T follicular helper cell (primary cell): ENCODE measurements around the gene SARNP.

Source experiments
- DNase-seq: peaks from one replicate; pipeline ENCODE4 v3.0.0-alpha.2; 2020; ENCODE audit warnings: low read depth

The SARNP gene

DNA sequence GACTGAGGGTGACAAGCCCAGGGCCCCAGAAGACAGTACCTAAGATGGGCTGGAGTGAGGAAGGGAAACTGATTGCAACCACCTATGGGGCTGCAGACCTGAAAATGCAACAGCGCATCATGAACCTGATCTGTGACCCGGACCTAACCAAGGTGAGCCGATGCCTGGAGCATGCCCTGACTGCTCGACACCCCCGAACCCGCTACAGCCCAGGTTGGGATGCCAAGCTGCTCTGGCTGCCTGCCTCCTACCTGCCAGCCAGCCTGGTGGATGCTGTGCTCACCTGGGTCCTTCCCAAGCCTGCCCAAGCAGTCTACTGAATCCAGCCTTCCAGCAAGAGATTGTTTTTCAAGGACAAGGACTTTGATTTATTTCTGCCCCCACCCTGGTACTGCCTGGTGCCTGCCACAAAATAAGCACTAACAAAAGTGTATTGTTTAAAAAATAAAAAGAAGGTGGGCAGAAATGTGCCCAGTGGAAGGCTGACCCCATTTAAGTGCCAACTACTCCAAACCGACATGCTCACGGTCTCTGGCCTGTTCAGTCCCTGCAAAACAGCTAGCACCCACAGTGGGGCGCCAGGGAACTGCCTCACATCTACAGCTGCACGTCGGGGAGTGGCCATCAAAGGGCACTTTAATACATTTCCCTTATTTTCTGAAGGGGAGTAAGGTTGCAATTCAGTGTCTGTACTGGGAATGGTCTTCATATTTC lies 93.1 kb downstream of the SARNP start:
- peak; percentile 45 for DNase-seq

DNA sequence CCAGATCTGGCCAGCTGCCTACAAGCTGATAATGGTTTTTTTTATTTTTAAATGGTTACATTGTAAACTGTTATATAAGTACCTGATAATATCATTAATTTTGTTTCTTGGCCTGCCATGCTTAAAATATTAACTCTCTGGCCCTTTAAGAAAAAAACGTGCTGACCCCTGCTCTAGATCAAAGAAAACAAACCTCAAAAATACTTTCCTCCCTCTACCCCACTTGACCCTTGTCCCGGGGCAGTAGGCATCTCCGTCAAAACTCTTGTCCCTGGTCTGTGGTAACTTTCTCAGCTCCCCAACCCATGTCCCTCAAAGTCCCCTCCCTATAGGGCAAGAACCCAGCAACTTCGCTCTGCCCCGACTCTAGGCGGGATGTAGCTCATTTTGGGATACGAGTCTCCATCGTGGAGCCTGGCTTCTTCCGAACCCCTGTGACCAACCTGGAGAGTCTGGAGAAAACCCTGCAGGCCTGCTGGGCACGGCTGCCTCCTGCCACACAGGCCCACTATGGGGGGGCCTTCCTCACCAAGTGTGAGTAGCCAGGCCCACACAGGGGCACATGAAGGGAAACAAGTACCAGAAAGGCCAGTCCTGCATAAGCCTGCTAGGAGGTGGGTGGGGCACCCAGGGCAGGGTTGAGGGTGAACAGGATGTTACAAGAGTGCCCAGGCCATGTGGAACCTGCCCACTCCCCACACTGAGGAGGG lies 93.9 kb downstream of the SARNP start:
- DNase-seq = no peak

DNA sequence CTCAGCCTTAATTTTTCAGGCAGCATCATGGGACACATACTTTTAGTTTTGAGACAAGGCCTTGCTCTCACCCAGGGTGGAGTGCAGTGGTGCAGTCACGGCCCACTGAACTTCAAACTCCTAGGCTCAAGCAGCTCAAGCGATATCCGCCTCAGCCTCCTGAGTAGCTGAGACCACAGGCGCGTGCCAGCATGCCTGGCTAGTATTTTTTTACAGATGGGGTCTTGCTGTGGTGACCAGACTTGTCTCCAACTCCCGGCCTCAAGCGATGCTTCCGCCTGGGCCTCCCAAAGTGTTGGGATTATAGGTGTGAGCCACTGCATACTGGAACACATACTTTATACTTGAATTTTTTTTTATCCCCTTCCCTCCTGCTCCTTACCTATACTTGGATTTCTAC lies 94.6 kb downstream of the SARNP start:
- DNase-seq = no peak

DNA sequence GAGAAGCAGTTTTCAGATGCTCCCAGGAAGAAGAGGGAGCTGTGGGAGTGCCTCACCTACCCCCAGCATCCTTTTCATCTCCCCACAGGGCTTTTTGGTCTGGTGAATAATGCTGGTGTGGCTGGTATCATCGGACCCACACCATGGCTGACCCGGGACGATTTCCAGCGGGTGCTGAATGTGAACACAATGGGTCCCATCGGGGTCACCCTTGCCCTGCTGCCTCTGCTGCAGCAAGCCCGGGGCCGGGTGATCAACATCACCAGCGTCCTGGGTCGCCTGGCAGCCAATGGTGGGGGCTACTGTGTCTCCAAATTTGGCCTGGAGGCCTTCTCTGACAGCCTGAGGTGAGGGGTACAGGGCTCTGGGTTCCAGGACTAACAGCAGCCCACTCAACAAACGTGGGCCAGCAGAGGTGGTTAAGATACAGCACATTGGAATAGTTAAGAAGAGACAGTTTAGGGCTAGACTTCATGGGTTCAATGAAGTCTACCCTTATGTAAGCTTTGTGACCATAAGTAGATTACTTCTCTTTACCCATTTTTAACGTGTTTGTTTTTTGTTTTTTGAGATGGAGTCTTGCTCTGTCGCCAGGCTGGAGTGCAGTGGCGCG lies 95.8 kb downstream of the SARNP start:
- no peak for DNase-seq

DNA sequence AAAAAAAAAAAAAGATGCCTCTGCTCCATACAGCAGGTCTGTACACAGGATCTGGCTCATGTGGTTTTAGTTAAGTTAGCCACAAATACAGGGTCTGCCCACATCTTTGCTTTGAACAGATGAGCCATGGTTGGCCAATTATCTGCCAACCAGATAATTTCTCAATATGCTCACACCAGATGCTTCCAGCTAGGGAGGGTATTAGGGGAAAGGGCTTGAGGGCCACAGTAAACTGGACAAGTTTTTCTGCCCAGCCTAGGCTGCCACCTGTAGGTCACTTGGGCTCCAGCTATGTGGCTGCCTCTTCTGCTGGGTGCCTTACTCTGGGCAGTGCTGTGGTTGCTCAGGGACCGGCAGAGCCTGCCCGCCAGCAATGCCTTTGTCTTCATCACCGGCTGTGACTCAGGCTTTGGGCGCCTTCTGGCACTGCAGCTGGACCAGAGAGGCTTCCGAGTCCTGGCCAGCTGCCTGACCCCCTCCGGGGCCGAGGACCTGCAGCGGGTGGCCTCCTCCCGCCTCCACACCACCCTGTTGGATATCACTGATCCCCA lies 96.6 kb downstream of the SARNP start:
- DNase-seq = no peak

DNA sequence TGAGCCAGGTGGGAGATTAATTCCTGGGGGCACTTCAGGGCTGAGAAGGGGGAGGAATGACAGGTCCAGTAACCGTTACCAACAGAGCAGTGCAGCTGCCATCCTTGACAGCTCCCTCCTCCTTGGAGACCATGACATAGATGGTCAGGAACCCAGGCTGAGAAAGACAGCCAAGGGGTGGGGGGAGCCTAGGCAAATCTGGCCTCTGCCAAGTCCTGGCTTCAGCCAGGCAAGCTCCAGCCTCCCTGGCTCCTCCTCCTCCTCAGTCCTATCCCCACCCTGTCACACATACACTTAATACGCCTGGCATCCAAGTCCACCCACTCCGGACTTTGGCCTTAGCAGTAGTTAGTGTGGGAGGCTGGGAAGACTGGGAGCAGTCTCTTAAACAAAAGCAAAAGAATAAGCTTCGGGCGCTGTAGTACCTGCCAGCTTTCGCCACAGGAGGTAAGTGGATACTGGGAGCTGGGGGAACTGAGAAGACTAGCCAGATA lies 97.4 kb downstream of the SARNP start, which contains the start of gene RDH5:
Gene RDH5, plus strand, starts transcription at position 323 of the 494 bp plus-strand sequence. CDS start 792 bp downstream, outside the sequence.
- DNase-seq = no peak

DNA sequence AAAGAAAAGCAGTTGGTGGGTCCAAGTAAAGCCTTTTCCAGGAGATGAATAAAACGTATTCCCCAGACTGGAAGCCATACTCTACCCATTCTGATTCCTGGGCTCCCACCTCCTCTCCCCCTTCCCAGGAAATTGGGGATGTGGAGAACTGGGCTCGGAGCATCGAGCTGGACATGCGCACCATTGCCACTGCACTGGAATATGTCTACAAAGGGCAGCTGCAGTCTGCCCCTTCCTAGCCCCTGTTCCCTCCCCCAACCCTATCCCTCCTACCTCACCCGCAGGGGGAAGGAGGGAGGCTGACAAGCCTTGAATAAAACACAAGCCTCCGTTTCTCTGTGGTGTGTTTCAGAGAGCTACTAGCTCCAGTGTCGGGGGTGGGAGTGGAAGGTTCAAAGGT lies 98.2 kb downstream of the SARNP start:
- no peak for DNase-seq

DNA sequence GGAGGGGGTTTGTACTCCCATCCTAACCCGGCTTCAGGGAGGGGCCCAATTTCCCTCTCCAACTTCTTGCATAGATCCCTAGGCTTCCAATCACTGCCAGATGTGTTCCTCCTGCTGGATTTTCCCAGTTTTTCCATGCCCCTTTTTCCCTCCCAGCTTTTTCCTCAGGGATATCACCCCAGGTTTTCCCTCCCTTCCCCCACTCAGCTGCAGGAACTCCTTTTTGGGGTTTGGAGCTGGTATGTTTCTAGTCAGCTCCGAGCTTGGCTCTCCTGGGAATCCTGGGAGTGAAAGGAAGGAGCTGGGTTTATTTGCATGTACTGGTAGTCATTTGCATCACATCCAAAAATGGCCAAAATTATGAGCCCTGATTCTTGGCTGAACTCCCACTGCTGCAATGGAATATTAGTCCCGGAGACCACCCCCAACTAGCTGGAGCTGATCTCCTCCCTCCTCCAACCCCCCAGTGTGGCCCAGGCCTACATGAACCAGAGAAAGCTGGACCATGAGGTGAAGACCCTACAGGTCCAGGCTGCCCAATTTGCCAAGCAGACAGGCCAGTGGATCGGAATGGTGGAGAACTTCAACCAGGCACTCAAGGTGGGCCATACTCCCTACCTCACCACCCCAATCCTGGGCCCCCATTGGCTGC lies 98.8 kb downstream of the SARNP start:
- no peak for DNase-seq

DNA sequence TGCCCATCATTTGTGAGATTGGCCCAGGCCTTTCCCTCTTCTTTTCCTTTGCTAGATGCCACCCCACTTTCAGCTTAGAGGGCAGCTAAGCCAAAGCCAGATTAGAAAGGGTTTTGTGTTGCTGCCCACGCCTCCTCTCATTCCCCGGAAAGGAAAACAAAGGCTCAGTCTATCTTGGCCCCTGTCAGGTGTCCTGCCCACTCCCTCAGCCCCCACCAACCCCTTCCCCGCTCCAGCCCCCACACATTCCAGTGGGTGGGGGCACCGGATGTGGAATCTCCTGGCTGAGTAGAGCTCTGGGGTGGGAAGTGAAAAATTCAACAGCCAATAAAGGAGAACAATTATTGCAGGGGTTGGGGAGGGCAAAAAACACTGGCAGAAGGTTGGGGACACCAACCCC lies 99.5 kb downstream of the SARNP start:
- DNase-seq = no peak

DNA sequence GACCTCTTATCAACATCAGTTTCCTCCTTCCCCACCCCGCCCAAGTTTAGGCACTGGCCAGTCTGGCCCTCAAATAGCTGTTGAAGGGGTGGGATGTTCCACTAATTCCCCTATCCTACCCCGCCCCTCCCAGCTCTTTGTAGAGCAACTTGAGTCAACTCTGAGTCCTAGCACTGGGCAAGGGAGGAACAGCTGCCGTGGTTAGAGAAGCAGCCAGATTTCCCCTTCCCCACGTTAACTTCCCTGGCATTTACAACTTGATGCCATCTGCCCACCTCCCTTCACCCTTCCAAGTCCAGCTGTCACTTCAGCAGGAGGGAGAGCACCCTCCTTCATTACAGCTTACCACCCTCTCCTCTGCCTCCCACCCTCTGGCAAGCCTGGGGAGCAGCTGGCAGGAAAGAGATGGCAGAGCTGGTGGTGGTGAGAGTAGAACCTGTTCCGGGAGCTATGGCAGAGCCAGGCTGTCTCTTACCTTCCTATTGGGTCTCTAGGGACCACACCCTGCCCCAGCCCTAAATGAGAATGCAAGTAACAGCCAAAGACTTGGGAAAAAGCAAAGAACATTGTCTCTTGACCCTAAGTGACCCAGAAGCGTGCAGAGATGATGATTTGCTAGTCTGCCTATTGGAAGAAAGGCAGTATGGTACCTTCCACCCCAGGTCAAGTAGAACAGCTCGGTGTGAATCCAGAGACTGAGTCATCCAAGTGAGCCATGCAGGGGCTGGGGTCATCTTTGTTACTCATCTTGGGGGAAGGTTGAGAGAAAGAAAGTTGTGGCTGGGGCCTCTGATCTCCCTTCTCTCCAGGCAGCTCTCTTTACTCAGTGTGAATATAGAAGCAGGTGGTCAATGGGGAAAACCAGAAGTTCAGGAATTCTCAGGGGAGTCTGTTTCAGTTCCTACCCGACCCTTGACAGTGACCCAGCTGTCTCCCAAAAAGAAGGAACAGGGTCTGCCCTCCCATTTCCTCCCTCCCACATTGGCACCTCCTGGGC lies 100.2 kb downstream of the SARNP start:
- no peak for DNase-seq

DNA sequence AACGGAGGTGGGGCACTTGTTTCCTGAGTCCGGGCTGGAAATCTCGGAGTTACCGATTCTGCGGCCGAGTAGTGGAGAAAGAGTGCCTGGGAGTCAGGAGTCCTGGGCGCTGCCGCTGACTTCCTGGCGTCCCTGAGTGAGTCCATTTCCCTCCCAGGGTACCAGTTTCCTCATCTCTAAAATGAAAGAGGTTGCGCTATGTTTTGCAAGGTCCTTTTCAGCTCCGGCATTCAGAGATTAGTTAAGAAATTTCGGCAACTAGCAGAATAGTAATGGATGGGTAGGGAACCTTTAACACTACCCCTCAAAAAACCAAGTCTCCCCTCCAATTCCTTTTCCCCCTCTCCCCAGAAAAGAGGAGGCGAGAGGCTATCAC lies 101.0 kb downstream of the SARNP start:
- DNase-seq = no peak

DNA sequence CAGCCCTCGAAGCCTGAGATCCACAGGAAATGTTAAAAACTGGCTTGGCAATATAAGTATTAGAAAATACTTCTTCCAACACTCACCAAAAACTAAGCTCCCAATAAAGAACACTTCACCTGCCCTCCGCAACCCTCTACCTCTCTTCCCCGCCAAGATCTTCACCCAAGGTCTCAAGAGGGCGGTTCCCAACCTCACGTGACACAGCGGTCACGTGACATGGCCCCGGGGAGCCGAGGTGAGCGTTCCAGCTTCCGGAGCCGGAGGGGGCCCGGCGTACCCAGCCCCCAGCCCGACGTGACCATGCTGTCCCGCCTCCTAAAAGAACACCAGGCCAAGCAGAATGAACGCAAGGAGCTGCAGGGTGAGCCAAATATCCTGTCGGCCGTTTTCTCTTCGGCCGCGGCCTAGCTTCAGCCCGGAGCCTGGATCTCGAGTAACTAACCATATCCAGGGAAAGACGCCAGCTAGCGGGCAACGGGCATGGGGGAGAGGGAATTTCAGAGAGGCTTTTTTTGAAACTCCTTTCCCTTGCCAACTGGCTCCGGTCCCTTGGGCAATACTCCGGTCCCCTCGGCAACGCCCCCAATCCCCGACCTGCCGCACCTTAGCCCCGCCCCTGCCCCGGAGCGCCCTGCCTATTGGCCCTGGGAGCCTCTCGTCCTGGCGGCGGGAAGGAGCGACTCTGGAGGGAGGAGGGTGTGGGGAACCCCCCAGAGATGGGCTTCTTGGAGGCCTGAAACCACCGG lies 101.5 kb downstream of the SARNP start, which contains the start of gene BLOC1S1:
Gene BLOC1S1, plus strand, starts transcription at position 214 of the 749 bp plus-strand sequence. Its CDS starts 6 bp downstream, at position 220.
- DNase-seq = peak; percentile 91

DNA sequence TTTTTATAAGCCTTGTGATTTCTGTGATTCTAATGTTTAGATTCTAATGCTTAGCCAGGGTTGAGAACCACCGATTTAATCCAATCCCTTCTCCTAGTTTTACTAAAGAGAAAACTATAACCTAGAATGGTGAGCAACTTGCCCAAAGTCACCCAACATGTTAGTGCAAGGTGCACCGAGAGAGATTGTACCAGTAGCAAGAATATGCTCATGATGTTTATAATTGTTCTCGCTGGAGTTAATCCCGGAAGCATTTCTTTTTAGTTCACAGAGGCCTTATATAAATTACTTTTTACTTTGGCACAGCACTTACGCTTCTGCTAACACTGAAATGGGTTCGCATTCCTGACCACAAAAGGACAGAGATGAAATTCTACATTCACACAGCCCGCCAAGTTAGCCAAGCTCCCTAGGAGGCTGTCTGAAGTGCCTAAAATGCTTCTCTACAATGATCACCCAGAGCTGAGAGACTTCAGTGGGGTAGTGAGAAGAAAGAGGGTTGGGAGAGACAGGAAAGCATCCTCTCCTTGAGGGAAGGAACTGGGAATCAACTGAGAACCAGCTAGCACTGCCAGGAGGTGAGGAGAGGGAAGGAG lies 102.3 kb downstream of the SARNP start:
- DNase-seq = no peak

DNA sequence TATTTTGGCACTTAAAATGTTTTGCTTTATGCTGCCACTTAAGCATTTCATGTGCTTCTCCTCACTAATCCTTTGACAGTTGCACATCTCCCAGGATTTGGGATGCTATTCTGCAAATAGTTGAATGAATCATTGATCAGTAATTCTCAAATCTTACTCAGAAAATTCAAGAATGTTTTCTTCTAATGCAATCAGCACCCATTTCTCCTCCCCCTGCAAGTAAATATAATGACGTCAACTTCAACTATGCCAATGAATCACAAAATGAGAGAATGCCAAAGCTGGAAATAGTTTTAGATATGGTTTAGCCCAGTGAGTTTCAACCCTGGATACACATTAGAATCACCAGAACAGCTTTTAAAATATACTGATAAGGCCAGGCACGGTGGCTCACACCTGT lies 103.8 kb downstream of the SARNP start:
- DNase-seq = no peak

DNA sequence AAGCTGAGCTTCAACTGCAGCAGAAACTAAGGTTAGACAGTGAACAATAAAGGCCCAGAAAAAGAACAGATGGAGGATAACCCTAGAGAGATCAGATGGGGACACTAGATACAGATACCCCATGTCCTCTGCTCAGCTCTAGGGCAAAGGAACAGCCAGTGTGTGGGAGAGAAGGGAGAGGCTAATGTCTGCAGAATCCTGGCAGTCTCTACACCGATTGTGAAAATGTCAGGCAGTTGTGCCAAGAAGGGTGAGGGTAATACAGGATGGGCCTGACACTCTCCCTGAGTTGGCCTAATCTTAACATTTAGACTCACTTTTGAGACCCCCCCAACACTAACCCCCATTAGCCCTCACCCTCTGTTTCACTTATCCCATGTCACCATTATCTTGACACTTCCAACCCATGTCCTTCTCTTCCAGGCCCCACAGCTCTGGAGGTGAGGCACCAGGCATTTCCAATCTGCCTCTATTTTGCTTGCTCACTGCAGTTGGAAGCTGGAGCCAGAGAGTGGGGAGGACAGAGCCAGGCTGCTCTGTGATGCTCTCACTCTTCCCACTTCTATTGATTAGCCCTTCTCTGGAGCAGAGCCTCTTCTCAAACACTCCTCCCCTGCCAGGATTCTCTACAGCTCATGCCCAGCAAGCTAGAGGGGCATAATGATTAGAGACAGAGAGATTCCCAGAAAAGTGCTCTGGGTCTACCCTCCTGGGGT lies 104.7 kb downstream of the SARNP start:
- no peak for DNase-seq

DNA sequence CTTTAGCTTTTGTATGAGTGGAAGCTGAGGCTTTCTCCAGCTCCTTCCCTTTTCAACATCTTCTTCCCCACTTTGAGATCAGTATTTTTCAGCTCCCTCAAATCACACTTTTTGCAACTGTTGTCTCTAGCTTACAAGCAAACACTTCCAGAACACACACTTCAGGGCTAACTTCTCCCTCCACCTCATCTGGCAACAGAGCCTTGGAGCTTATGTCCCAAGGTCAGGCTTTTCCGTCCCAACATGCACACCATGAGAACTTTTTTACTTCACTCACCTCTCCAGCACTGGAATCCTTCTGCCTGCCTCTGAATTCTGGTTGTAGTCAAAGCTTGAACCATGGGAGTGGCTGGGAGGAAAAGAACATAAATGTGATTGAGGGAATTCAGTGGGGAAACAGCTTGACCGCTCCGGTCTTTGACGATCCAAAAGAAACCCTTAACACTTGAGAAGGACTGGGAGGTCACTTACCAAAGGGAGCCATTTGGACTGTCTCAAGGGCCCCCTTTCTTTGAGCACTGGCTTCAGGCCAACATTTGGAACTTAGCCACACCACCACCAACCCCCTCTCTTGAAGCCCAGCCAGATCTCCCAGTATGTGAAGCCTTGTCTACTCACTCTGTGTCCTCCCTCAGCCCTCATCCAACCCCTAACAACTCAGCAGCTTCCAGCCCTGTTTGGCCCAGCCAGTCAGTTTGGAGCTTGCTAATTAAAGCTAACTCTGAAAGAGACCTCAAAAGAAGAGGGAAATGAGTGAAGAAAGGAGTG lies 105.6 kb downstream of the SARNP start:
- no peak for DNase-seq

DNA sequence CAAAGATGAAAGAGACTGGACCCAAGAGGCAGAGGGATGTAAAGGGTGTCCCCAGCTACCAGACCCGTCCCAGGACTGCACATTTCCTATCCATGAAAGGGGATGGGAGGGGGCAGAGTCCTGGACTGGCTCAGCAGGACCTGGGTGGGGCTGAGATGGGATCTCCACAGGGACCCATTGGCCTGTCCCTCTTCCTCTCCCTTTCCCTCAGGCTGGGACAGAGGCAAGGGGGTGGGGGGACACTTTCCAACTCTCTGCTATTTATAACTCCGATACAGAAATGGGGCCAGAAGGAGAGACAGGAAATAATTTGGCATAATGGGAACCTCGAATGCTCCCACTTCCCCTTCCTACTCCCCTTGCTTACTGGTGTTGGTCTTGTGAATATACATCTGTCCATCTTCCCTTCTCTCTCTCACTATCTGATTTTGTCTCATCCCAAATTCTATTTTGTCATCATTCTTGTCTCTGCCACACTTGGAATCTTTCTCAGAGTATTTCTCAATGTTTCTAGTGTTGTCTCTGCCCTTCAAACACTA lies 108.8 kb downstream of the SARNP start:
- no peak for DNase-seq
